Measurements from ENCODE around the gene GPANK1. TPM values are rescaled to one million over a fixed set of nuclear protein-coding genes. Genes with fewer than 3 reads are reported as not detected.

The GPANK1 gene
- total and polyA plus RNA-seq, 9 of the 15 experiments (the other 6 are each of a cell fraction or from before 2014, with no cell fraction given) = 32.2 to 111 (median 46.3) TPM

- TF ChIP-seq SNIP1 (IDR thresholded peaks at IDR 0.05; ENCODE audit: low read depth) (0 out of 2 replicates have a peak, but pooled peaks have one; percentile 24), ATF4 (CRISPR knock-in tag; IDR thresholded peaks at IDR 0.05) (peak; percentile 28; the same call in 1 of the 2 replicates), JUN (IDR thresholded peaks at IDR 0.05; ENCODE audit: borderline replicate concordance, low read depth, low read length) (peak; percentile 48; the same call in 1 of the 2 replicates), JUN (CRISPR knock-in tag; IDR thresholded peaks at IDR 0.05; ENCODE audit: borderline replicate concordance) (no peak), TOE1 (IDR thresholded peaks at IDR 0.05; ENCODE audit: borderline replicate concordance) (no peak), TOE1 (CRISPR knock-in tag; IDR thresholded peaks at IDR 0.05; ENCODE audit: borderline replicate concordance, low read depth) (peak; percentile 95), NFRKB (IDR thresholded peaks at IDR 0.05; ENCODE audit: low read depth) (peak; percentile 94), RAD21 (CRISPR knock-in tag; conservative IDR thresholded peaks at IDR 0.05 in 1 of 2, IDR thresholded peaks at IDR 0.05 in 1 of 2) (0 out of 4 replicates have a peak, but pooled peaks of 1 of the 2 experiments have one; percentile 4), KAT8 (IDR thresholded peaks at IDR 0.05; ENCODE audit: low read depth) (peak; percentile 76; the same call in 1 of the 2 replicates), HDAC1 (IDR thresholded peaks at IDR 0.05) (peak in 1 of 2 experiments; percentile 6; a peak in 1 of 4 replicates), CC2D1A (IDR thresholded peaks at IDR 0.05) (0 out of 2 replicates have a peak, but pooled peaks have one; percentile 37), SRSF3 (IDR thresholded peaks at IDR 0.05; ENCODE audit: insufficient read depth, low read length) (peak; percentile 95; the same call in 1 of the 2 replicates), FUS (optimal IDR thresholded peaks at IDR 0.05; ENCODE audit: low read depth, low read length) (no peak), ZNF644 (tag; IDR thresholded peaks at IDR 0.05; ENCODE audit: low read depth) (no peak; the same call in 1 of the 2 replicates), ZBED1 (IDR thresholded peaks at IDR 0.05) (no peak; the same call in 1 of the 2 replicates), HBP1 (CRISPR knock-in tag; IDR thresholded peaks at IDR 0.05) (peak; percentile 62), MAFK (IDR thresholded peaks at IDR 0.05; ENCODE audit: low read length) (peak; percentile 26; the same call in 1 of the 2 replicates), ZNF511 (CRISPR knock-in tag; IDR thresholded peaks at IDR 0.05) (peak; percentile 95), ZNF280B (CRISPR knock-in tag; IDR thresholded peaks at IDR 0.05) (no peak), LARP7 (IDR thresholded peaks at IDR 0.05) (peak; percentile 64; the same call in 1 of the 2 replicates), UBTF (IDR thresholded peaks at IDR 0.05; ENCODE audit: borderline replicate concordance in 1 of 2, low read depth in 2 of 2, low read length in 2 of 2) (no peak)
These were observed at the start of gene GPANK1 (continued) for GRCh38 chr6:31664790-31665500.
